ENCODE data around the gene GRPR. TPM values are rescaled to one million over a fixed set of nuclear protein-coding genes. Genes with fewer than 3 reads are reported as not detected.

GRPR gene
- total RNA-seq, result not detected in 2 replicates

GRCh38 chrX:16123222-16123786 is at the start of gene GRPR:
GRPR (plus strand) TSS chrX:16123565; CDS start chrX:16123954, 389 bp downstream.

GRCh38 chrX:16167181-16167580 is 43.8 kb downstream of the GRPR start, which contains the start of gene MAGEB17:
MAGEB17 (plus strand) TSS chrX:16167481; CDS start chrX:16170383, 2,902 bp downstream.

Other genes starting within 250 kb of the GRPR start
- not detected in 2 replicates for gene MAGEB17, start 43.9 kb downstream of the GRPR start, total RNA-seq

All from airway epithelial cell (primary cell).